SK-N-SH (cell line): ENCODE data around the gene ADAMTS15.

ENCODE experiments used
- CHD2 ChIP-seq: fragments of 150-350 bp; IDR thresholded peaks from 2 replicates; pipeline ENCODE4 v1.6.1; 2018; ENCODE audit warnings: low read length; ENCODE audit not compliant: partially characterized antibody
- CTCF ChIP-seq: fragments of 200-600 bp; sonication (generic); IDR thresholded peaks from 2 replicates; pipeline ENCODE4 v1.6.1; 2017; ENCODE audit warnings: antibody characterized with exemption, mild to moderate bottlenecking, moderate library complexity
- EZH2phosphoT487 ChIP-seq: fragments of 200-600 bp; sonication (generic); IDR thresholded peaks from 2 replicates; pipeline ENCODE4 v1.6.1; 2017; ENCODE audit warnings: low read depth, mixed run types, mild to moderate bottlenecking, antibody characterized with exemption, moderate library complexity, borderline replicate concordance
- FOXM1 ChIP-seq: IDR thresholded peaks from 2 replicates; pipeline ENCODE4 v1.4.0; 2012; ENCODE audit warnings: low read depth, mild to moderate bottlenecking
- MAX ChIP-seq: IDR thresholded peaks from 2 replicates; pipeline ENCODE4 v1.4.0; 2012; ENCODE audit warnings: low read depth
- NRF1 ChIP-seq: IDR thresholded peaks from 2 replicates; pipeline ENCODE4 v1.6.1; 2012; ENCODE audit warnings: low read depth, mild to moderate bottlenecking, low read length
- POLR2AphosphoS5 ChIP-seq: IDR thresholded peaks from 2 replicates; pipeline ENCODE4 v1.6.1; 2012; ENCODE audit warnings: low read depth, low read length
- SMC3 ChIP-seq: IDR thresholded peaks from 2 replicates; pipeline ENCODE4 v1.6.1; 2012; ENCODE audit warnings: low read depth, low read length, improper control_type of control experiment
- TAF1 ChIP-seq: IDR thresholded peaks from 2 replicates; pipeline ENCODE4 v1.6.1; 2012; ENCODE audit warnings: low read depth, mild to moderate bottlenecking, low read length, moderate library complexity, borderline replicate concordance
- TCF12 ChIP-seq: IDR thresholded peaks from 2 replicates; pipeline ENCODE4 v1.4.0; 2012
- USF2 ChIP-seq: fragments of 150-350 bp; IDR thresholded peaks from 2 replicates; pipeline ENCODE4 v1.6.1; 2017; ENCODE audit warnings: antibody characterized with exemption, low read length, low read depth, borderline replicate concordance
- ZBTB33 ChIP-seq: IDR thresholded peaks from 2 replicates; pipeline ENCODE4 v1.4.0; 2012; ENCODE audit warnings: low read depth, borderline replicate concordance

GRCh38 chr11:130404727-130405126 is 43.7 kb upstream of the ADAMTS15 start:
- TF ChIP-seq TAF1 (no peak), POLR2AphosphoS5 (no peak), CHD2 (no peak), CTCF (no peak), ZBTB33 (no peak), NRF1 (no peak), USF2 (no peak), EZH2phosphoT487 (no peak), SMC3 (no peak), MAX (no peak), FOXM1 (no peak), TCF12 (no peak)
